GM23338 (cell line): ENCODE data around the gene PKNOX2. TPM values are rescaled to one million over a fixed set of nuclear protein-coding genes. Genes with fewer than 3 reads are reported as not detected.

Source experiments
- ATAC-seq: fragments of 200-7000 bp; cut with Tn5 transposase; 3 replicates; pipeline ENCODE4 v1.9.1; 2020
- DNase-seq: peaks from one replicate; pipeline ENCODE4 v3.0.0-alpha.2; 2015; ENCODE audit warnings: low spot score
- H2AFZ ChIP-seq: fragments of 200-600 bp; sonication (generic); 2 replicates; pipeline ENCODE4 v1.8.0; 2016; ENCODE audit warnings: antibody characterized with exemption, mild to moderate bottlenecking, moderate library complexity
- H3F3A ChIP-seq: fragments of 200-600 bp; sonication (generic); replicated peaks from 2 replicates; pipeline ENCODE4 v1.8.0; 2017; ENCODE audit warnings: antibody characterized with exemption, mixed run types, low read depth
- H3K27ac ChIP-seq: fragments of 200-600 bp; sonication (generic); 2 replicates; pipeline ENCODE4 v1.6.1; 2016; ENCODE audit warnings: low read depth
- H3K27me3 ChIP-seq: fragments of 200-600 bp; sonication (generic); 2 replicates; pipeline ENCODE4 v1.8.0; 2016; ENCODE audit warnings: mild to moderate bottlenecking, mixed run types, moderate library complexity; ENCODE audit not compliant: insufficient read depth
- H3K36me3 ChIP-seq: fragments of 200-600 bp; sonication (generic); 2 replicates; pipeline ENCODE4 v1.8.0; 2016; ENCODE audit warnings: mild to moderate bottlenecking; ENCODE audit not compliant: insufficient read depth
- H3K4me1 ChIP-seq: fragments of 200-600 bp; sonication (generic); 2 replicates; pipeline ENCODE4 v1.8.0; 2016; ENCODE audit warnings: mild to moderate bottlenecking, moderate library complexity; ENCODE audit not compliant: insufficient read depth
- H3K4me2 ChIP-seq: fragments of 200-600 bp; sonication (generic); 2 replicates; pipeline ENCODE4 v1.7.1; 2017; ENCODE audit warnings: mixed run types
- H3K4me3 ChIP-seq: fragments of 200-600 bp; sonication (generic); 2 replicates; pipeline ENCODE4 v1.6.1; 2016; ENCODE audit warnings: mixed run types
- H3K79me2 ChIP-seq: fragments of 200-600 bp; sonication (generic); replicated peaks from 2 replicates; pipeline ENCODE4 v1.8.0; 2017; ENCODE audit warnings: mild to moderate bottlenecking; ENCODE audit not compliant: insufficient read depth
- H3K9me2 ChIP-seq: fragments of 200-600 bp; sonication (generic); 2 replicates; pipeline ENCODE4 v1.8.0; 2017; ENCODE audit not compliant: insufficient read depth
- H4K20me1 ChIP-seq: fragments of 200-600 bp; sonication (generic); replicated peaks from 2 replicates; pipeline ENCODE4 v1.8.0; 2017; ENCODE audit warnings: mild to moderate bottlenecking; ENCODE audit not compliant: insufficient read depth
- H3K27ac Mint-ChIP-seq: 2 replicates; pipeline ENCODE4 v1.8.0; 2020; ENCODE audit warnings: inconsistent platforms, mild to moderate bottlenecking, moderate library complexity, mixed read lengths
- H3K27me3 Mint-ChIP-seq: 3 replicates; pipeline ENCODE4 v1.8.0; 2022; ENCODE audit warnings: low read depth, mild to moderate bottlenecking, moderate library complexity, mixed read lengths, inconsistent platforms; ENCODE audit not compliant: insufficient read depth, poor library complexity
- H3K36me3 Mint-ChIP-seq: 3 replicates; pipeline ENCODE4 v1.8.0; 2021; ENCODE audit warnings: low read depth, mild to moderate bottlenecking, inconsistent platforms, moderate library complexity, mixed read lengths
- H3K4me1 Mint-ChIP-seq: 3 replicates; pipeline ENCODE4 v1.8.0; 2020; ENCODE audit warnings: mild to moderate bottlenecking, inconsistent platforms, mixed read lengths
- H3K4me3 Mint-ChIP-seq: 3 replicates; pipeline ENCODE4 v1.8.0; 2021; ENCODE audit warnings: moderate library complexity, mild to moderate bottlenecking, inconsistent platforms, mixed read lengths
- H3K9me3 Mint-ChIP-seq: 3 replicates; pipeline ENCODE4 v1.8.0; 2020; ENCODE audit warnings: moderate library complexity, mild to moderate bottlenecking, inconsistent platforms, mixed read lengths
- CREB1 ChIP-seq: fragments of 250-450 bp; sonication (Bioruptor Pico); IDR thresholded peaks from 2 replicates; pipeline ENCODE4 v1.5.0; 2020; ENCODE audit warnings: low read depth, mild to moderate bottlenecking, moderate library complexity
- CTCF ChIP-seq, 2 experiments: fragments of 200-600 bp in 1 of 2; sonication (generic) in 1 of 2; conservative IDR thresholded peaks; 2 replicates each; pipeline versions ENCODE4 v1.5.1 to v1.6.1; 2016 to 2017; ENCODE audit warnings: antibody characterized with exemption in 2 of 2, low read depth in 2 of 2, mild to moderate bottlenecking in 2 of 2, moderate library complexity in 1 of 2
- ETS1 ChIP-seq: IDR thresholded peaks from 2 replicates; pipeline ENCODE4 v1.6.1; 2016; ENCODE audit warnings: antibody characterized with exemption
- EZH2 ChIP-seq: fragments of 200-600 bp; sonication (generic); IDR thresholded peaks from one replicate; pipeline ENCODE4 v1.8.0; 2017; ENCODE audit warnings: antibody characterized with exemption, mild to moderate bottlenecking, low read depth; ENCODE audit not compliant: unreplicated experiment
- EZH2phosphoT487 ChIP-seq: fragments of 200-600 bp; sonication (generic); IDR thresholded peaks from one replicate; pipeline ENCODE4 v1.8.1; 2018; ENCODE audit warnings: antibody characterized with exemption; ENCODE audit not compliant: unreplicated experiment
- JUNB ChIP-seq: IDR thresholded peaks from one replicate; pipeline ENCODE4 v1.6.1; 2016; ENCODE audit warnings: antibody characterized with exemption; ENCODE audit not compliant: unreplicated experiment
- NANOG ChIP-seq: IDR thresholded peaks from 2 replicates; pipeline ENCODE4 v1.6.1; 2016; ENCODE audit warnings: antibody characterized with exemption, borderline replicate concordance
- STAT1 ChIP-seq: IDR thresholded peaks from one replicate; pipeline ENCODE4 v1.6.1; 2016; ENCODE audit warnings: antibody characterized with exemption; ENCODE audit not compliant: unreplicated experiment
- ZNF114 ChIP-seq: fragments of 250-450 bp; sonication (Bioruptor Pico); IDR thresholded peaks from 2 replicates; pipeline ENCODE4 v1.5.0; 2020; ENCODE audit warnings: mild to moderate bottlenecking, moderate library complexity
- ZNF331 ChIP-seq: fragments of 250-450 bp; sonication (Bioruptor Pico); IDR thresholded peaks from 2 replicates; pipeline ENCODE4 v1.5.0; 2020; ENCODE audit warnings: low read depth, mild to moderate bottlenecking, moderate library complexity
- polyA plus RNA-seq: library from polyadenylated mRNA; unstranded; fragments of >200 nt; fragmentation: Nextera tagmentation; extraction: Ambion mirVana; gene quantifications from 2 replicates; pipeline ENCODE4 v1.2.1, GENCODE V29; 2016
- total RNA-seq: library from RNA; depleted of rRNA; stranded (reverse); fragments of >200 nt; shearing (Covaris generic); gene quantifications from 2 replicates; pipeline ENCODE4 v1.2.3, GENCODE V29; 2014

The PKNOX2 gene
- total and polyA plus RNA-seq, 2 experiments from 2014 or later, result 0.42 to 0.83 TPM

GRCh38 chr11:125470355-125470754 is 305.8 kb downstream of the PKNOX2 start:
- no peaks in the 10 kb centered on the region for H3K36me3 ChIP-seq
- H3K4me3 ChIP-seq, result no peak overlapping the region
- peaks cover 1% of the 10 kb centered on the region for H3K27me3 Mint-ChIP-seq
- TF ChIP-seq STAT1 (no peak), ZNF114 (CRISPR knock-in tag) (no peak), JUNB (no peak), CREB1 (CRISPR knock-in tag) (no peak), NANOG (no peak), ETS1 (no peak), EZH2 (no peak)
- H3K4me1 ChIP-seq, result peaks cover 8% of the 10 kb centered on the region
- H3K4me2 ChIP-seq, result no peak overlapping the region
- H3K9me2 ChIP-seq, result no peaks in the 10 kb centered on the region
- no peaks in the 10 kb centered on the region for H3K9me3 Mint-ChIP-seq
- no peak for ATAC-seq
- no peaks in the 10 kb centered on the region for H4K20me1 ChIP-seq
- no peak overlapping the region for H3K4me3 Mint-ChIP-seq
- H3K27ac Mint-ChIP-seq, result no peak overlapping the region
- H3K27ac ChIP-seq, result no peak overlapping the region
- no peaks in the 10 kb centered on the region for H3K36me3 Mint-ChIP-seq
- H3K27me3 ChIP-seq, result no peaks in the 10 kb centered on the region
- no peaks in the 10 kb centered on the region for H3K79me2 ChIP-seq
- H3K4me1 Mint-ChIP-seq, result peaks cover 7% of the 10 kb centered on the region
- no peak for DNase-seq
- H3F3A ChIP-seq, result no peaks in the 10 kb centered on the region
- no peak overlapping the region for H2AFZ ChIP-seq

GRCh38 chr11:125476721-125477120 is 312.2 kb downstream of the PKNOX2 start:
- Mint-ChIP-seq H3K9me3 (no peaks in the 10 kb centered on the region), H3K36me3 (peaks cover 8% of the 10 kb centered on the region; the same call in 2 of the 3 replicates), H3K4me1 (peaks cover 21% of the 10 kb centered on the region), H3K27me3 (peaks cover 8% of the 10 kb centered on the region), H3K4me3 (no peak overlapping the region), H3K27ac (no peak overlapping the region)
- Histone ChIP-seq H3K27me3 (no peaks in the 10 kb centered on the region), H3K4me3 (no peak overlapping the region), H3K36me3 (no peaks in the 10 kb centered on the region), H4K20me1 (no peaks in the 10 kb centered on the region), H2AFZ (no peak overlapping the region), H3K27ac (no peak overlapping the region), H3F3A (no peaks in the 10 kb centered on the region), H3K9me2 (no peaks in the 10 kb centered on the region), H3K79me2 (no peaks in the 10 kb centered on the region), H3K4me1 (peaks cover 19% of the 10 kb centered on the region), H3K4me2 (no peak overlapping the region)
- TF ChIP-seq ZNF331 (CRISPR knock-in tag) (no peak), CTCF (conservative IDR thresholded peaks at IDR 0.05; ENCODE audit: low read depth in 2 of 2) (no peak), EZH2phosphoT487 (no peak), ETS1 (no peak), EZH2 (no peak)
- ATAC-seq (no peak), DNase-seq (no peak)
